Right lobe of liver (tissue), 4 donors: Measurements from ENCODE around the gene RASL12.

Source experiments
- CTCF ChIP-seq, 4 donors: fragments of 200-600 bp in 3 of 4; fragments of 450-650 bp in 1 of 4; IDR thresholded peaks; one replicate each; pipeline versions ENCODE4 v1.5.1 to v1.8.0; 2016 to 2022; ENCODE audit warnings: antibody characterized with exemption in 4 of 4, mild to moderate bottlenecking in 2 of 4
- POLR2A ChIP-seq: fragments of 450-650 bp; IDR thresholded peaks from one replicate; pipeline ENCODE4 v1.6.1; 2017; ENCODE audit warnings: antibody characterized with exemption, mild to moderate bottlenecking
- donor health status: DM: no; HTN: no; CAD: no.
- donor health status: DM: no; HTN: no; CAD: no.
- donor health status: DM: no; HTN: yes; CAD: no.

- TF ChIP-seq CTCF (IDR thresholded peaks at IDR 0.05), result no peak
- TF ChIP-seq POLR2A, result no peak
Measured at GRCh38 chr15:65034719-65035118, 33.1 kb downstream of the RASL12 start.
